B cell (primary cell): ENCODE data around the gene TBC1D1. TPM values are rescaled to one million over a fixed set of nuclear protein-coding genes. Genes with fewer than 3 reads are reported as not detected.

ENCODE experiments used
- ATAC-seq: fragments of 200-7000 bp; cut with Tn5 transposase; one replicate; pipeline ENCODE4 v1.10.0; 2021; ENCODE audit warnings: low read depth, mild to moderate bottlenecking, moderate number of reproducible peaks, moderate library complexity
- CTCF ChIA-PET: fragments of 350-600 bp; sonication (Branson Sonifier 250); formaldehyde crosslinking; loops from one replicate; lab custom pipeline; 2021; ENCODE audit warnings: antibody characterized with exemption, inconsistent platforms; lab: Charles Lee
- POLR2A ChIA-PET: fragments of 350-600 bp; sonication (Branson Sonifier 250); formaldehyde crosslinking; loops from one replicate; lab custom pipeline; 2021; ENCODE audit warnings: antibody characterized with exemption; lab: Charles Lee
- DNase-seq: peaks from one replicate; pipeline ENCODE4 v3.0.0; 2013
- H2AFZ ChIP-seq: 2 replicates; pipeline ENCODE4 v1.6.1; 2012; ENCODE audit warnings: mild to moderate bottlenecking, low read depth, low read length; ENCODE audit not compliant: insufficient read depth, poor library complexity, severe bottlenecking
- H3K27ac ChIP-seq, 2 donors: 1 replicate in 1 of 2; 2 replicates in 1 of 2; pipeline ENCODE4 v1.5.1; 2012 to 2013; ENCODE audit warnings: low read length in 2 of 2, mild to moderate bottlenecking in 2 of 2, moderate library complexity in 1 of 2
- H3K27me3 ChIP-seq, 4 experiments: fragments of 200-600 bp in 1 of 4; sonication (generic) in 1 of 4; replicated peaks in 1 of 4; 1 replicate in 2 of 4; 2 replicates in 2 of 4; pipeline versions ENCODE4 v1.6.1 to v1.7.0; 2013 to 2016; ENCODE audit warnings: low read length in 3 of 4, mild to moderate bottlenecking in 2 of 4, mixed read lengths in 1 of 4, moderate library complexity in 1 of 4; ENCODE audit not compliant: insufficient read depth in 4 of 4, control insufficient read depth in 3 of 4; ENCODE audit errors: control extremely low read depth in 1 of 4
- H3K36me3 ChIP-seq, 2 experiments: replicated peaks in 1 of 2; 1 replicate in 1 of 2; 2 replicates in 1 of 2; pipeline versions ENCODE4 v1.6.1 to v1.7.1; 2013; ENCODE audit warnings: low read length in 1 of 2; ENCODE audit not compliant: insufficient read depth in 2 of 2, control insufficient read depth in 1 of 2; ENCODE audit errors: control extremely low read depth in 1 of 2, extremely low read depth in 1 of 2
- H3K4me1 ChIP-seq, 2 donors: fragments of 200-600 bp in 1 of 2; sonication (generic) in 1 of 2; 1 replicate in 1 of 2; 2 replicates in 1 of 2; pipeline versions ENCODE4 v1.5.1 to v1.6.1; 2013 to 2017; ENCODE audit warnings: low read length in 2 of 2; ENCODE audit not compliant: control insufficient read depth in 2 of 2, insufficient read depth in 2 of 2
- H3K4me2 ChIP-seq: replicated peaks from 2 replicates; pipeline ENCODE3; 2012; ENCODE audit warnings: mild to moderate bottlenecking, low read depth, low read length; ENCODE audit not compliant: poor library complexity, severe bottlenecking
- H3K4me3 ChIP-seq, 5 experiments: fragments of 200-600 bp in 1 of 5; sonication (generic) in 1 of 5; 1 replicate in 3 of 5; 2 replicates in 2 of 5; pipeline versions ENCODE4 v1.5.1 to v1.7.0; 2011 to 2016; ENCODE audit warnings: low read length in 4 of 5, mild to moderate bottlenecking in 4 of 5, low read depth in 2 of 5, control low read depth in 1 of 5, moderate library complexity in 1 of 5; ENCODE audit not compliant: insufficient read depth in 1 of 5; ENCODE audit errors: control extremely low read depth in 1 of 5, extremely low read depth in 1 of 5
- H3K79me2 ChIP-seq: fragments of 200-600 bp; sonication (generic); one replicate; pipeline ENCODE4 v1.6.0; 2016; ENCODE audit warnings: low read length; ENCODE audit not compliant: control insufficient read depth, insufficient read depth
- H3K9ac ChIP-seq: fragments of 200-600 bp; sonication (generic); 2 replicates; pipeline ENCODE4 v1.6.1; 2017; ENCODE audit warnings: mild to moderate bottlenecking, low read length, moderate library complexity
- H3K9me3 ChIP-seq, 3 donors: one replicate each; pipeline versions ENCODE4 v1.6.1 to v1.7.1; 2013; ENCODE audit warnings: low read length in 2 of 3; ENCODE audit not compliant: control insufficient read depth in 2 of 3, insufficient read depth in 1 of 3; ENCODE audit errors: control extremely low read depth in 1 of 3
- H4K20me1 ChIP-seq: 2 replicates; pipeline ENCODE4 v1.6.0; 2012; ENCODE audit warnings: mild to moderate bottlenecking, low read length; ENCODE audit not compliant: insufficient read depth, control insufficient read depth, poor library complexity, severe bottlenecking
- H3K27ac Mint-ChIP-seq: one replicate; pipeline ENCODE4 v1.8.0; 2021; ENCODE audit warnings: mixed read lengths
- H3K27me3 Mint-ChIP-seq: one replicate; pipeline ENCODE4 v1.8.0; 2021; ENCODE audit warnings: mixed read lengths
- H3K4me1 Mint-ChIP-seq: one replicate; pipeline ENCODE4 v1.8.0; 2021; ENCODE audit warnings: mixed read lengths
- H3K4me3 Mint-ChIP-seq: one replicate; pipeline ENCODE4 v1.8.0; 2021; ENCODE audit warnings: mixed read lengths
- H3K9me3 Mint-ChIP-seq: one replicate; pipeline ENCODE4 v1.8.0; 2022; ENCODE audit warnings: mixed read lengths; ENCODE audit not compliant: insufficient read depth
- EZH2 ChIP-seq: IDR thresholded peaks from 2 replicates; pipeline ENCODE4 v1.6.1; 2012; ENCODE audit warnings: borderline replicate concordance, low read depth, mild to moderate bottlenecking, moderate library complexity, low read length; ENCODE audit not compliant: insufficient read depth, poor library complexity, severe bottlenecking
- WGBS: methylation state at CpG from one replicate; pipeline ENCODE4 v1.1.5; 2013; ENCODE audit warnings: missing lambda C conversion rate; ENCODE audit not compliant: insufficient coverage; 5-methylcytosine and 5-hydroxymethylcytosine counted together
- intact Hi-C: fragments of 100-400 bp; cut with micrococcal nuclease; formaldehyde crosslinking; loops from one replicate; pipeline ENCODE4 v1.10.0; 2022
- polyA plus RNA-seq: library from polyadenylated mRNA; depleted of rRNA; stranded (reverse); fragments of >200 nt; gene quantifications from 2 replicates; pipeline ENCODE4 v1.2.3, GENCODE V29; 2012
- total RNA-seq, 2 donors: library from RNA; stranded (reverse); fragments of 120-200 nt in 1 of 2; gene quantifications; 1 replicate in 1 of 2; 2 replicates in 1 of 2; pipeline versions ENCODE4 v1.2.3 to v1.2.4, GENCODE V29; 2013 to 2022
- TF ChIP-seq, protein P1 (sequence below): fragments of 200-600 bp; IDR thresholded peaks from one replicate; pipeline ENCODE4 v1.8.0; 2022; ENCODE audit warnings: antibody characterized with exemption, mild to moderate bottlenecking

The TBC1D1 gene
- total and polyA plus RNA-seq, 2 donors (not counting 1 experiment from before 2014, with no cell fraction given): 88.2 to 98.7 TPM

DNA sequence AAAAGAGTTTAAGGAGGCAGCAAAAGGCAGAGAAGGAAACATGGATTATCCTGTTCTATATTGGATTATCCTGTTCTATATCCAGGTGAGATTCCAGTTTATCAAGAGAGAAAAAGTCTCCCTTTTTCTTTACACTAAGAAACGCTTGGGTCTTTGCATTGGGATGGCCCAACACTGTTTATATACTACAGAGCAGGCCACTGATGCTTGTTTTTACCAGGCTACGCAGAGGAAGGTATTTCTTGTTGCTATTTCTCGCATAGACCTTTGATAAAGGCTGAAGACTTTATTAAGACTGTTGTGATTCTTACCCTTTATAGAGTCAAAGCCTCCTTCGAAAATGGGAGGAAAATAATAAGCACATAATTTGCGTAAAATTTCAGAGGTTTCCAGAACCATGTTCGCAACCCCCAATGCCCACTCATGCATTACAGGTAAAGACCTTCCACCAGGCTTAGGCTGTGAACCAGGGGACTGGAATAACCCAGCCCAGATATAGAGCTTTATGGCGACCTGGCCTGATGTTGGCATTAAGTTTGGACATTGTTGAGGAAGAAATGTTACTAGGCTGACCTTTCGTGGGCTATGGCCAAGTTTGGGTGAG, 287.6 kb downstream of the TBC1D1 start:
- TF ChIP-seq EZH2: no peak
- TF ChIP-seq, protein P1, sequence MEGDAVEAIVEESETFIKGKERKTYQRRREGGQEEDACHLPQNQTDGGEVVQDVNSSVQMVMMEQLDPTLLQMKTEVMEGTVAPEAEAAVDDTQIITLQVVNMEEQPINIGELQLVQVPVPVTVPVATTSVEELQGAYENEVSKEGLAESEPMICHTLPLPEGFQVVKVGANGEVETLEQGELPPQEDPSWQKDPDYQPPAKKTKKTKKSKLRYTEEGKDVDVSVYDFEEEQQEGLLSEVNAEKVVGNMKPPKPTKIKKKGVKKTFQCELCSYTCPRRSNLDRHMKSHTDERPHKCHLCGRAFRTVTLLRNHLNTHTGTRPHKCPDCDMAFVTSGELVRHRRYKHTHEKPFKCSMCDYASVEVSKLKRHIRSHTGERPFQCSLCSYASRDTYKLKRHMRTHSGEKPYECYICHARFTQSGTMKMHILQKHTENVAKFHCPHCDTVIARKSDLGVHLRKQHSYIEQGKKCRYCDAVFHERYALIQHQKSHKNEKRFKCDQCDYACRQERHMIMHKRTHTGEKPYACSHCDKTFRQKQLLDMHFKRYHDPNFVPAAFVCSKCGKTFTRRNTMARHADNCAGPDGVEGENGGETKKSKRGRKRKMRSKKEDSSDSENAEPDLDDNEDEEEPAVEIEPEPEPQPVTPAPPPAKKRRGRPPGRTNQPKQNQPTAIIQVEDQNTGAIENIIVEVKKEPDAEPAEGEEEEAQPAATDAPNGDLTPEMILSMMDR: no peak
- ChIA-PET CTCF (interaction anchor here (0.8 to 10.7 kb wide), 29 partner anchors 18 to 689 kb away, joined by 3 to 297 read pairs (median 6); partner anchors contain the start of genes FAM114A1, TLR1 and TLR10), POLR2A (no interaction called here)
- Histone ChIP-seq H3K27ac (no peak overlapping the region), H3K9me3 (peaks cover 0 to 5% (median 0%) of the 10 kb centered on the region in 3 donors), H3K36me3 (no peaks in the 10 kb centered on the region), H3K79me2 (no peaks in the 10 kb centered on the region), H3K4me2 (peak overlapping the region; percentile 41), H2AFZ (no peak overlapping the region), H3K27me3 (peaks cover 0 to 10% (median 1%) of the 10 kb centered on the region in 4 experiments), H4K20me1 (no peaks in the 10 kb centered on the region), H3K4me3 (no peak overlapping the region), H3K4me1 (peaks cover 28 to 36% of the 10 kb centered on the region in 2 donors), H3K9ac (no peak overlapping the region)
- no peaks in the 10 kb centered on the region for H3K9me3 Mint-ChIP-seq
- DNase-seq (peak; percentile 14), ATAC-seq (no peak)
- no peak overlapping the region for H3K27ac Mint-ChIP-seq
- WGBS: 90% methylated on average over 2 of the region's 8 CpGs
- peaks cover 32% of the 10 kb centered on the region for H3K4me1 Mint-ChIP-seq
- intact Hi-C loops: loop anchor here (5.0 kb wide), 3 partner anchors 46 to 959 kb away; no protein-coding TSS in a partner anchor
- peaks cover 12% of the 10 kb centered on the region for H3K27me3 Mint-ChIP-seq
- peak overlapping the region; percentile 48 for H3K4me3 Mint-ChIP-seq
